ENCODE measurements around the gene TDRD7.
A peak's percentile ranks its signal among the peaks of the same experiment; 100 is the strongest.
"Not testable (repeated sequence)": the region's sequence is repeated elsewhere in the genome, so short reads cannot be mapped to it uniquely, and the experiment has no call there.

The TDRD7 gene

GRCh38 chr9:97479496-97480159 lies 67.7 kb downstream of the TDRD7 start:
- DNase-seq (ENCODE audit: low read depth in 2 of 2): no peak

GRCh38 chr9:97480174-97480573 lies 68.3 kb downstream of the TDRD7 start:
- no peak for DNase-seq (ENCODE audit: low read depth in 2 of 2)

GRCh38 chr9:97480749-97481148 lies 68.9 kb downstream of the TDRD7 start:
- DNase-seq (ENCODE audit: low read depth in 2 of 2): peak; percentile 17 to 19

- DNase-seq (ENCODE audit: low read depth in 2 of 2): no peak
These were observed 72.2 kb downstream of the TDRD7 start for GRCh38 chr9:97484134-97484533.

- DNase-seq (ENCODE audit: low read depth in 2 of 2): no peak
These were observed 75.2 kb downstream of the TDRD7 start for GRCh38 chr9:97487107-97487506.

- no peak for DNase-seq (ENCODE audit: low read depth in 2 of 2)
These were observed 76.0 kb downstream of the TDRD7 start for GRCh38 chr9:97487861-97488260.

GRCh38 chr9:97491216-97491999 lies 79.5 kb downstream of the TDRD7 start:
- DNase-seq (ENCODE audit: low read depth in 2 of 2): no peak

GRCh38 chr9:97497558-97498375 lies 85.9 kb downstream of the TDRD7 start:
- not testable (repeated sequence) for DNase-seq (ENCODE audit: low read depth in 2 of 2)

- DNase-seq (ENCODE audit: low read depth in 2 of 2): not testable (repeated sequence)
These were observed 87.0 kb downstream of the TDRD7 start for GRCh38 chr9:97498846-97499245.

- DNase-seq (ENCODE audit: low read depth in 2 of 2): no peak
These were observed 88.4 kb downstream of the TDRD7 start for GRCh38 chr9:97500263-97500662.

GRCh38 chr9:97500765-97501176 lies 88.9 kb downstream of the TDRD7 start:
- DNase-seq (ENCODE audit: low read depth in 2 of 2): no peak

- no peak for DNase-seq (ENCODE audit: low read depth in 2 of 2)
These were observed 89.5 kb downstream of the TDRD7 start, which contains the start of gene TMOD1 for GRCh38 chr9:97501177-97501971. TSS of gene TMOD1 (plus strand) at chr9:97501666. CDS start at chr9:97524189, 22,523 bp downstream.

GRCh38 chr9:97501972-97502221 lies 90.0 kb downstream of the TDRD7 start:
- no peak for DNase-seq (ENCODE audit: low read depth in 2 of 2)

GRCh38 chr9:97502222-97502983 lies 90.5 kb downstream of the TDRD7 start:
- DNase-seq (ENCODE audit: low read depth in 2 of 2): no peak

- DNase-seq (ENCODE audit: low read depth in 2 of 2): no peak
These were observed 91.3 kb downstream of the TDRD7 start for GRCh38 chr9:97502984-97503861.

- DNase-seq (ENCODE audit: low read depth in 2 of 2): no peak
These were observed 91.9 kb downstream of the TDRD7 start for GRCh38 chr9:97503862-97504210.

- no peak for DNase-seq (ENCODE audit: low read depth in 2 of 2)
These were observed 92.7 kb downstream of the TDRD7 start for GRCh38 chr9:97504381-97505216.

GRCh38 chr9:97505845-97506244 lies 93.9 kb downstream of the TDRD7 start:
- DNase-seq (ENCODE audit: low read depth in 2 of 2): no peak

GRCh38 chr9:97506306-97506705 lies 94.4 kb downstream of the TDRD7 start:
- no peak for DNase-seq (ENCODE audit: low read depth in 2 of 2)
